Heart right ventricle (tissue), 16 donors: ENCODE results near the gene ARGFX. TPM values are rescaled to one million over a fixed set of nuclear protein-coding genes. Genes with fewer than 3 reads are reported as not detected.

Experiments used
- ATAC-seq, 8 donors: fragments of 200-7000 bp; cut with Tn5 transposase; one replicate each; pipeline ENCODE4 v1.9.1; 2020; ENCODE audit warnings: mild to moderate bottlenecking in 8 of 8, moderate library complexity in 8 of 8, moderate number of reproducible peaks in 1 of 8
- DNase-seq, 2 donors: peaks; one replicate each; pipeline ENCODE4 v3.0.0-alpha.2; 2020
- H3K27ac ChIP-seq, 10 donors: fragments of 200-600 bp; sonication (generic) in 2 of 10; one replicate each; pipeline versions ENCODE4 v1.5.0 to v1.8.0; 2020 to 2022; ENCODE audit warnings: mild to moderate bottlenecking in 3 of 10
- H3K27me3 ChIP-seq, 7 donors: fragments of 200-600 bp; one replicate each; pipeline ENCODE4 v1.8.0; 2021 to 2022; ENCODE audit warnings: mild to moderate bottlenecking in 2 of 7
- H3K36me3 ChIP-seq, 9 donors: fragments of 200-600 bp; sonication (generic) in 1 of 9; one replicate each; pipeline versions ENCODE4 v1.5.0 to v1.8.0; 2020 to 2022; ENCODE audit warnings: mild to moderate bottlenecking in 2 of 9
- H3K4me1 ChIP-seq, 9 donors: fragments of 200-600 bp; sonication (generic) in 1 of 9; one replicate each; pipeline versions ENCODE4 v1.5.0 to v1.8.0; 2020 to 2022; ENCODE audit warnings: mild to moderate bottlenecking in 4 of 9
- H3K4me3 ChIP-seq, 10 donors: fragments of 200-600 bp; sonication (generic) in 2 of 10; one replicate each; pipeline versions ENCODE4 v1.5.0 to v1.8.0; 2020 to 2022; ENCODE audit warnings: mild to moderate bottlenecking in 7 of 10, moderate library complexity in 2 of 10
- H3K9me3 ChIP-seq, 11 donors: fragments of 200-600 bp in 10 of 11; sonication (generic) in 2 of 11; one replicate each; pipeline versions ENCODE4 v1.5.0 to v1.8.0; 2013 to 2022; ENCODE audit warnings: mild to moderate bottlenecking in 2 of 11, control low read depth in 1 of 11, moderate library complexity in 1 of 11
- CTCF ChIP-seq, 9 donors: fragments of 200-600 bp; sonication (generic) in 2 of 9; IDR thresholded peaks; one replicate each; pipeline versions ENCODE4 v1.5.0 to v1.8.0; 2021 to 2022; ENCODE audit warnings: antibody characterized with exemption in 9 of 9, mild to moderate bottlenecking in 5 of 9, moderate library complexity in 1 of 9
- WGBS, 2 donors: extraction: QIAGEN DNeasy Blood & Tissue Kit; methylation state at CpG; one replicate each; pipeline ENCODE4 v1.1.7; 2013; ENCODE audit warnings: inconsistent platforms in 1 of 2; 5-methylcytosine and 5-hydroxymethylcytosine counted together
- intact Hi-C, 10 donors: fragments of 100-400 bp; cut with DNase I; formaldehyde crosslinking; loops; one replicate each; pipeline versions ENCODE4 v1.11.1 to v1.14.2; 2022
- polyA plus RNA-seq, 2 donors: library from polyadenylated mRNA; stranded (reverse); fragments of 200-250 nt; gene quantifications; one replicate each; pipeline ENCODE4 v1.2.3, GENCODE V29; 2013
- total RNA-seq, 10 donors: library from RNA; stranded (reverse); fragmentation: NEBNext Ultra II Directional in 3 of 10; extraction: Animal tissue kit (Norgen Biotek cat#: 25700) in 3 of 10; gene quantifications; one replicate each; pipeline versions ENCODE4 v1.2.1 to v1.2.4, GENCODE V29; 2021 to 2023
- donor health status: Arrhythmogenic right ventricular cardiomyopathy.
- donor health status: ischemic (EF 13 %, LVEDD 7.1; RV severe dilation, severe dysfunction).
- donor health status: healthy with polysubstance abuse.
- donor health status: DM: no; HTN: yes; CAD: no.
- donor health status: DM: no; HTN: no; CAD: no.
- donor health status: ischemic (EF 25% LVEDD 6.9; RV normal size, moderate dysfunction).
- donor health status: ischemic (EF 25% LVEDD 5.7; RV mildly dilated, moderate dysfunction).
- donor health status: healthy.
- donor health status: DM: yes; HTN: yes; CAD: no.
- donor health status: Ischemic cardiomyopathy.
- donor health status: ischemic (EF 35%, LVEDD 5.7; RV mildly dilated, moderate dysfunction).
- donor health status: nonischemic (EF 11% LVEDD 7.7; RV severe dilation, severe dysfunction).
- donor health status: DM: yes; HTN: yes; CAD: no.
- donor health status: PGD.
- donor health status: ischemic (EF 29% LVEDD 5.4; RV normal size, mild dysfunction).
- donor health status: nonischemic (EF 23%, LVEDD 6.1; RV moderate dilation, normal function).

Gene ARGFX
- total and polyA plus RNA-seq, 12 donors: not detected

GRCh38 chr3:121531269-121531668 lies 36.5 kb upstream of the ARGFX start:
- H3K9me3 ChIP-seq: no peaks in the 10 kb centered on the region
- H3K27ac ChIP-seq: no peak overlapping the region
- no peaks in the 10 kb centered on the region for H3K27me3 ChIP-seq
- DNase-seq (no peak), ATAC-seq (no peak)
- no peak for TF ChIP-seq CTCF (IDR thresholded peaks at IDR 0.05)
- no peaks in the 10 kb centered on the region for H3K4me1 ChIP-seq
- peaks cover 0 to 35% (median 0%) of the 10 kb centered on the region in 9 donors for H3K36me3 ChIP-seq
- intact Hi-C loops: no loop called here
- H3K4me3 ChIP-seq: no peak overlapping the region

DNA sequence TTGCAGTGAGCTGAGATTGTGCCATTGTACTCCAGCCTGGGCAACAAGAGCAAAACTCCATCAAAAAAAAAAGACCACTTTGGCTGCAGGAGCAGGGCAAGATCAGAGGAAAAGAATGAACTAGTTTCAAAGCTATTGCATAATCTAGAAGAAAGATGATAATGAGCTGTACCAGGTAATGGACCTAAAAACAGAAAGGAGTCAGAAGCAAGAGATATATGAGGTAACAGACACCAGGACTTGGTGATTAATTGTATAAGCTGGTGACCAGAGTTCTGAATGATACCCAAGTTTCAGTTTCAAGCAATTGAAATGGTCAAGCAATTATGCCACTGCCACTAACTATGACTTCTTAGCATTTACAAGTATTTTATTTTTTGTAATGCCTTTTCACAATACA lies 24.8 kb upstream of the ARGFX start:
- no peak overlapping the region for H3K27ac ChIP-seq
- no peaks in the 10 kb centered on the region for H3K9me3 ChIP-seq
- ATAC-seq: no peak
- H3K4me1 ChIP-seq: peaks cover 0 to 18% (median 7%) of the 10 kb centered on the region in 9 donors
- no peak for TF ChIP-seq CTCF (IDR thresholded peaks at IDR 0.05)
- no peak overlapping the region for H3K4me3 ChIP-seq
- DNase-seq: no peak
- H3K36me3 ChIP-seq: peaks cover 0 to 6% (median 0%) of the 10 kb centered on the region in 9 donors
- H3K27me3 ChIP-seq: no peaks in the 10 kb centered on the region
- intact Hi-C loops: loop anchor here in 5 of 10 donors (10.0 kb wide), 6 partner anchors 112 to 1482 kb away; partner anchors contain the start of gene SEMA5B (in 1 of the 5)

DNA sequence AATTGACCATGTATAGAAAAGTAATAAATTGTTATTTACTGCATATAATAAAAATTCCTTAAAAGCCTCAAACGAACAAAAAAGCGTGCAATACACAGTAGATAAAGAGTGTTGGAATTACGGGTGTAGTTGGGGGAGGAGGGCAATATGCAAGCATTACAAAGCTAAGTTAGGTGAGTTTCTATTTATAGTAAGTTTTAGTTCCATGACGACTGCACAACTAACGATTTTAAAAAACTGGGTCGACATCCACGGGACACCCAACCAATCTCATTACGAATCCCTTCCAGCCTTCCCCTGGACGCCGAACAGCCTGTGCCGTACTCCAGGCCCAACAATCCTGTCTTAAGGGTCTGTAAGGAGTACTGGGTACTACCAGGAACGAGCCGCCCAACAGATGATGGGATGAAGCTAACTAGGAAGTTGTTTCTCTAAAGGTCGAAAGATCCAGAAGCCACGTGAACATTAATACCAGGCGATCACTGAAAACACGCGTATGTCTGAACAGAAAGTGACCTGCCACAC lies 22.6 kb upstream of the ARGFX start:
- peak in 1 of 8 donors; percentile 25 for ATAC-seq
- 3% methylated on average over 18 of the region's 18 CpGs for WGBS, 2 donors
- peaks cover 0 to 18% (median 7%) of the 10 kb centered on the region in 9 donors for H3K4me1 ChIP-seq
- TF ChIP-seq CTCF (IDR thresholded peaks at IDR 0.05): no peak
- DNase-seq: no peak
- H3K27me3 ChIP-seq: no peaks in the 10 kb centered on the region
- H3K27ac ChIP-seq: peak overlapping the region in 1 of 10 donors; percentile 86
- intact Hi-C loops: loop anchor here in 8 of 10 donors (5.0 to 10.0 kb wide), 14 partner anchors 102 to 1480 kb away; partner anchors contain the start of genes FAM162A (in 1 of the 8), GOLGB1 (in 1 of the 8), HSPBAP1 (in 1 of the 8) and MIX23 (in 1 of the 8)
- peaks cover 0 to 6% (median 0%) of the 10 kb centered on the region in 9 donors for H3K36me3 ChIP-seq
- H3K4me3 ChIP-seq: peak overlapping the region; percentile 36 to 75 (median 64)
- no peaks in the 10 kb centered on the region for H3K9me3 ChIP-seq

DNA sequence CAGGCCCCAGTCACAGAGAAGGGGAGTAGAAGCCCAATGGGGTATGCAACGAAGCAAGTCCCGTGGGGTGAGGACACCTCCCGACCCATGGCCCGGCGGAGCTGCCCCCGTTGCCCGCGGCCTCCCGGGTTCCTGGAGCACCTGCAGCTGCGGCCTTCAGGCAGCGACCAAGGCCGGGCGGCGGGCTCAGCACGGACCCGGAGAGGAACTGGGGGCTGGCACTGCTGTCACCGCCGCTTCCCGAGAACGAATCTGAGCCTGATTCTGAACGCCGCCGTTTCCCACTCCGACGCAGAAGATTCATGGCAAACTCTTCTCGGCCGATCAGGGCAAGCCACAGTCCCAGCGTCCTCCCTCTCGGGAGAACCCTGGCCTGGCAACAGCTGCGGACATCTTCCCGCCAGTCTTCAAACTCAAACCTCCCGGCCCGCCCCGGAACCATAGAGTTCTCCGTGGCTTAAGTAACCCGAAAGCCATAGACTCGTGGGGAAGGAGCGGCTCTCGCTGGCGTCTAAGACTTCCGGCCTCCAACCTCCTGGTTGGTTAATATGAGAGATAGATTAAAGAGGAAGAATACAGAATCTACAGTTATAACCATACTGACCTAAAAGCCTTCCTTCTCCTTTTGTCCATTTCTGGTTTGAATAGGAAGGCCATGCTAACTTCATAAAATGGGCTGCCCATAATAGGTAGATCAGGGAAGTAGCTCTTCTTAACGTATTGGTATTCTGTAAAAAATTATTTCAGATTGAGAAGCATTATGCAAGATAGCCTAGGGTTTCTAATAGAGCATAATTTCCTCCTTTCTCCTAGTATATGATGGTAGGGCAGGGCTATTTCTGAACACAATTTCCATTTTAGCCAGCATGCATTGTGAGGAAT lies 21.9 kb upstream of the ARGFX start, which contains the start of gene POLQ:
Gene POLQ (minus strand): TSS at position 415 of the 882 bp plus-strand sequence. CDS start 111 bp downstream, at position 304.
- WGBS, 2 donors: 0% methylated on average over 42 of the region's 42 CpGs
- peaks cover 0 to 18% (median 7%) of the 10 kb centered on the region in 9 donors for H3K4me1 ChIP-seq
- H3K4me3 ChIP-seq: peak within 1 kb of the TSS; percentile 36 to 75 (median 64)
- DNase-seq (peak; percentile 82 to 93), ATAC-seq (peak; percentile 97 to 100 (median 99))
- peaks cover 0 to 6% (median 0%) of the 10 kb centered on the region in 9 donors for H3K36me3 ChIP-seq
- H3K9me3 ChIP-seq: no peaks in the 10 kb centered on the region
- intact Hi-C loops: loop anchor here in 8 of 10 donors (1.0 to 10.0 kb wide), 17 partner anchors 101 to 1479 kb away; partner anchors contain the start of genes FAM162A (in 1 of the 8), GOLGB1 (in 1 of the 8), HSPBAP1 (in 1 of the 8) and MIX23 (in 1 of the 8)
- no peak for TF ChIP-seq CTCF (IDR thresholded peaks at IDR 0.05)
- H3K27ac ChIP-seq: peak within 1 kb of the TSS in 9 of 10 donors; percentile 17 to 86 (median 74)
- no peaks in the 10 kb centered on the region for H3K27me3 ChIP-seq
